GM12874 (cell line): Measurements from ENCODE around the gene ZC3H12C.

Experiments
- CTCF ChIP-seq: IDR thresholded peaks from 2 replicates; pipeline ENCODE4 v1.5.1; 2011; ENCODE audit warnings: low read depth, mild to moderate bottlenecking, control low read depth, low read length, moderate library complexity; ENCODE audit not compliant: insufficient read depth

The ZC3H12C gene

GRCh38 chr11:110158317-110159200 is 65.4 kb downstream of the ZC3H12C start:
- TF ChIP-seq CTCF = no peak

- TF ChIP-seq CTCF = no peak
These were observed 66.3 kb downstream of the ZC3H12C start for GRCh38 chr11:110159476-110159875.

- no peak for TF ChIP-seq CTCF
These were observed 66.8 kb downstream of the ZC3H12C start for GRCh38 chr11:110160016-110160415.

- TF ChIP-seq CTCF = no peak
These were observed 67.2 kb downstream of the ZC3H12C start for GRCh38 chr11:110160437-110160836.

- TF ChIP-seq CTCF = no peak
These were observed 67.9 kb downstream of the ZC3H12C start for GRCh38 chr11:110161061-110161460.

GRCh38 chr11:110162216-110162615 is 69.0 kb downstream of the ZC3H12C start:
- no peak for TF ChIP-seq CTCF

- TF ChIP-seq CTCF = no peak
These were observed 72.1 kb downstream of the ZC3H12C start for GRCh38 chr11:110165039-110165925.
